Thymus (tissue), 14 donors: ENCODE data around the gene TDRD12. TPM values are rescaled to one million over a fixed set of nuclear protein-coding genes. Genes with fewer than 3 reads are reported as not detected.

Source experiments
- DNase-seq, 9 donors: peaks; one replicate each; pipeline ENCODE4 v3.0.0-alpha.2; 2013; ENCODE audit warnings: low spot score in 9 of 9, low read depth in 6 of 9, missing footprints in 1 of 9
- H3K27ac ChIP-seq, 2 donors: one replicate each; pipeline ENCODE4 v1.5.1; 2013; ENCODE audit warnings: control low read depth in 1 of 2, low read depth in 1 of 2, low read length in 1 of 2, mild to moderate bottlenecking in 1 of 2, moderate library complexity in 1 of 2
- H3K27me3 ChIP-seq, 2 donors: one replicate each; pipeline ENCODE4 v1.5.1; 2013; ENCODE audit warnings: low read length in 1 of 2; ENCODE audit not compliant: control insufficient read depth in 2 of 2, insufficient read depth in 1 of 2
- H3K36me3 ChIP-seq, 2 donors: one replicate each; pipeline ENCODE4 v1.5.1; 2013; ENCODE audit warnings: low read length in 1 of 2, mild to moderate bottlenecking in 1 of 2, moderate library complexity in 1 of 2; ENCODE audit not compliant: control insufficient read depth in 2 of 2, insufficient read depth in 2 of 2
- H3K4me1 ChIP-seq, 2 donors: one replicate each; pipeline ENCODE4 v1.5.1; 2013; ENCODE audit warnings: low read length in 2 of 2; ENCODE audit not compliant: control insufficient read depth in 2 of 2, insufficient read depth in 2 of 2
- H3K4me3 ChIP-seq, 2 donors: one replicate each; pipeline ENCODE4 v1.5.1; 2013; ENCODE audit warnings: low read length in 2 of 2, control low read depth in 1 of 2, mild to moderate bottlenecking in 1 of 2
- H3K9me3 ChIP-seq, 2 donors: one replicate each; pipeline ENCODE4 v1.5.1; 2013; ENCODE audit warnings: low read length in 1 of 2, mild to moderate bottlenecking in 1 of 2; ENCODE audit not compliant: control insufficient read depth in 2 of 2, insufficient read depth in 1 of 2
- WGBS: extraction: QIAGEN DNeasy Blood & Tissue Kit; methylation state at CpG from one replicate; pipeline ENCODE4 v1.1.7; 2013; 5-methylcytosine and 5-hydroxymethylcytosine counted together
- long read RNA-seq, 10 donors: transcript quantifications; one replicate each; lab custom pipeline, GENCODE V29; 2026
- polyA plus RNA-seq: library from polyadenylated mRNA; stranded (reverse); fragments of 200-250 nt; gene quantifications from one replicate; pipeline ENCODE4 v1.2.3, GENCODE V29; 2013
- total RNA-seq: library from RNA; stranded (reverse); fragments of 120-200 nt; gene quantifications from one replicate; pipeline ENCODE4 v1.2.4, GENCODE V29; 2013
- donor health status: healthy.

Gene TDRD12
- total RNA-seq (2.6 TPM), polyA plus RNA-seq (0.48 TPM)
- long read RNA-seq, donor 1 = 0 reads
- long read RNA-seq, donor 2 = 0 reads
- long read RNA-seq, donor 3 = 0 reads
- long read RNA-seq, donor 4 = 0 reads
- long read RNA-seq, donor 5 = 0 reads
- long read RNA-seq, donor 6 = 0 reads
- long read RNA-seq, donor 7 = 0 reads
- long read RNA-seq, donor 8 = 0 reads
- long read RNA-seq, donor 9 = 0 reads
- long read RNA-seq, donor 10 = 0 reads

- no peaks in the 10 kb centered on the region for H3K4me1 ChIP-seq
- 96% methylated on average over 44 of the region's 44 CpGs for WGBS
- peaks cover 0 to 4% of the 10 kb centered on the region in 2 donors for H3K36me3 ChIP-seq
- no peak for DNase-seq
- H3K9me3 ChIP-seq = peaks cover 0 to 6% of the 10 kb centered on the region in 2 donors
- no peak within 1 kb of the TSS for H3K4me3 ChIP-seq
- H3K27ac ChIP-seq = no peak within 1 kb of the TSS
- H3K27me3 ChIP-seq = no peaks in the 10 kb centered on the region
These were observed at the start of gene TDRD12 for GRCh38 chr19:32719611-32720059. Gene TDRD12, plus strand, starts transcription at chr19:32719767. Its CDS starts 306 bp downstream, at chr19:32720073.

GRCh38 chr19:32671883-32672593, 47.5 kb upstream of the TDRD12 start:
- H3K27ac ChIP-seq = no peak overlapping the region
- 55% methylated on average over 14 of the region's 14 CpGs for WGBS
- peaks cover 16 to 18% of the 10 kb centered on the region in 2 donors for H3K27me3 ChIP-seq
- H3K4me1 ChIP-seq = peaks cover 24 to 36% of the 10 kb centered on the region in 2 donors
- H3K4me3 ChIP-seq = no peak overlapping the region
- DNase-seq = no peak
- H3K36me3 ChIP-seq = peaks cover 0 to 7% of the 10 kb centered on the region in 2 donors
- no peaks in the 10 kb centered on the region for H3K9me3 ChIP-seq

GRCh38 chr19:32672841-32673240, 46.7 kb upstream of the TDRD12 start:
- Histone ChIP-seq H3K9me3 (no peaks in the 10 kb centered on the region), H3K27me3 (peaks cover 24 to 27% of the 10 kb centered on the region in 2 donors), H3K4me3 (peak overlapping the region in 1 of 2 donors; percentile 1), H3K27ac (peak overlapping the region in 1 of 2 donors; percentile 50), H3K36me3 (peaks cover 0 to 2% of the 10 kb centered on the region in 2 donors), H3K4me1 (peaks cover 24 to 38% of the 10 kb centered on the region in 2 donors)
- peak in 3 of 9 donors; percentile 39 to 67 (median 40) for DNase-seq
- WGBS = 45% methylated on average over 3 of the region's 3 CpGs

GRCh38 chr19:32673573-32673972, 46.0 kb upstream of the TDRD12 start:
- 96% methylated on average over 10 of the region's 10 CpGs for WGBS
- no peaks in the 10 kb centered on the region for H3K9me3 ChIP-seq
- H3K4me1 ChIP-seq = peaks cover 24 to 38% of the 10 kb centered on the region in 2 donors
- no peak for DNase-seq
- peak overlapping the region in 1 of 2 donors; percentile 71 for H3K4me3 ChIP-seq
- peaks cover 0 to 2% of the 10 kb centered on the region in 2 donors for H3K36me3 ChIP-seq
- peaks cover 31 to 34% of the 10 kb centered on the region in 2 donors for H3K27me3 ChIP-seq
- H3K27ac ChIP-seq = no peak overlapping the region

GRCh38 chr19:32674153-32674930, 45.2 kb upstream of the TDRD12 start:
- 3% methylated on average over 67 of the region's 67 CpGs for WGBS
- H3K27me3 ChIP-seq = peaks cover 34 to 42% of the 10 kb centered on the region in 2 donors
- H3K4me3 ChIP-seq = peak overlapping the region; percentile 71 to 77
- peak overlapping the region in 1 of 2 donors; percentile 22 for H3K27ac ChIP-seq
- no peaks in the 10 kb centered on the region for H3K9me3 ChIP-seq
- DNase-seq = no peak
- peaks cover 0 to 2% of the 10 kb centered on the region in 2 donors for H3K36me3 ChIP-seq
- peaks cover 24 to 38% of the 10 kb centered on the region in 2 donors for H3K4me1 ChIP-seq

- peak; percentile 92 to 99 (median 98) for DNase-seq
- H3K9me3 ChIP-seq = no peaks in the 10 kb centered on the region
- peak within 1 kb of the TSS; percentile 71 to 77 for H3K4me3 ChIP-seq
- no peaks in the 10 kb centered on the region for H3K36me3 ChIP-seq
- H3K27me3 ChIP-seq = peaks cover 40 to 48% of the 10 kb centered on the region in 2 donors
- H3K4me1 ChIP-seq = peaks cover 24 to 38% of the 10 kb centered on the region in 2 donors
- peak within 1 kb of the TSS in 1 of 2 donors; percentile 22 for H3K27ac ChIP-seq
- WGBS = under 1% methylated on average over 75 of the region's 75 CpGs
These were observed 44.4 kb upstream of the TDRD12 start, which contains the start of gene ANKRD27 for GRCh38 chr19:32674931-32675719. Gene ANKRD27, minus strand, starts transcription at chr19:32675180. Its CDS starts 16,165 bp downstream, at chr19:32659015.

GRCh38 chr19:32675720-32676185, 43.8 kb upstream of the TDRD12 start, which contains the start of gene RGS9BP:
Gene RGS9BP, plus strand, starts transcription at chr19:32675848. Its CDS starts 416 bp downstream, at chr19:32676264.
- peaks cover 41 to 51% of the 10 kb centered on the region in 2 donors for H3K27me3 ChIP-seq
- peaks cover 24 to 38% of the 10 kb centered on the region in 2 donors for H3K4me1 ChIP-seq
- no peaks in the 10 kb centered on the region for H3K9me3 ChIP-seq
- H3K27ac ChIP-seq = peak within 1 kb of the TSS in 1 of 2 donors; percentile 22
- 4% methylated on average over 53 of the region's 53 CpGs for WGBS
- peak in 3 of 9 donors; percentile 38 to 57 (median 44) for DNase-seq
- no peaks in the 10 kb centered on the region for H3K36me3 ChIP-seq
- H3K4me3 ChIP-seq = peak within 1 kb of the TSS; percentile 71 to 77
